DLD1 (cell line): Measurements from ENCODE around the gene ZNF365.

Experiments
- in situ Hi-C: cut with HindIII; loops from 2 replicates; pipeline ENCODE4 v1.10.0; 2017; ENCODE audit warnings: low sequenced_read_pairs

Gene ZNF365

DNA sequence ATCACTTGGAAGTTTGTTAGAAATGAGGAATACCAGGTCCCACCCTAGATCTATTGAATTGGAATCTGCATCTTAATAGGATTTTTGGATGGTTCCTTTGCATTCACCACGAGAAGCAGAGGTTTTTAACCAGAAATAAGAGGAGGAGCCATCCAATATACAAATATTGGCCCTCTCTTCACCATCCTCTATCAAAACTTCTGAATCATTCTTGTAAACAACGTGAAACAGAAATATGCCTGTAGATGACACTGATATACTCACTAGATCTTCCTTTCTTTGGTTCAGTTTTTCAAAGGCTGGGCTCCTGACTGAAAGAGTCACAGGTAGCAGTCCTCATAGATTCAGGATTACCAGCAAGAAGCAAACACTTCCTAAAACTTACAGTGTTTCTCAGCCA lies 39.5 kb downstream of the ZNF365 start:
- in situ Hi-C loops, result no loop called here

DNA sequence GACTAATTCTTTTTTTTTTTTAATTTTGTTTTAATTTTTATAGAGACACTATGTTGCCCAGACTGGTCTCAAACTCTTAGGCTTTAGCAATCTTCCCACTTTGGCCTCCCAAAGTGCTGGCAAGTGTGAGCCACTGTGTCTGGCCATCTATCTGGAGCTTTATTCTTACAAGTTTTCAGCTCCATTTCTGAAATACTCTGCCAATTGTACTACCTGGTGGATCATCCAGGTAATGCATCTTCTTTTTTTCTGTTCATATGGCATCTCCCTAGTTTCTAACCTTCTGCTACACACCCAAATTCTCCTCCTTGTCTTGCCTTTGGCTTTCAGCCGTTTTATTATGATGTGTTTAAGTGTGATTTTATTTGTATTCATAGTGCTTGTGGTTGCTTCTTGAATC lies 40.2 kb downstream of the ZNF365 start:
- in situ Hi-C loops, result no loop called here

DNA sequence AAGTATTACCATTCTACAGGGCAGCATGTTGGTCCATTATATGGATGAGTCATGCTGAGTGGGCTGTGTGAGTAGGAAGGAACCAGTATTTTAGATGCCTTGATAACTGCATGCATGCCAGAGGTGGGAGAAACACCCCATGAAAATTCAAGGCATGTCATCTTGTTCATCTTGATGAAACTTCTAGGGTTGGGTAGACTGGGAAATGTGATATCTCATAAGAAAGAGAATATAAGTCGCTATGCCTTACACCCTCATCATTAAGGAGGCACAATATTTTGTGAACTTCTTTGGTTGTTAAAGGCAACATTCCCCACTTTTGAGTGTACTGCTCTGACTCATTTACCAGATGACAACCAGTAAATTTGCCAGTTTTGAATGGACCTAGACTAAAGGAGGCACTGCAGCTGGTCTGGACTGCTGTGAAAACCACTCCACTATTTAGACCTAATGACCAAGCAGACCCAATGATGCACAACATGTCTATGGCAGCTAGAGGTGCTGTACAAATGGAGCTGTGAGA lies 48.0 kb downstream of the ZNF365 start:
- in situ Hi-C loops, result no loop called here

DNA sequence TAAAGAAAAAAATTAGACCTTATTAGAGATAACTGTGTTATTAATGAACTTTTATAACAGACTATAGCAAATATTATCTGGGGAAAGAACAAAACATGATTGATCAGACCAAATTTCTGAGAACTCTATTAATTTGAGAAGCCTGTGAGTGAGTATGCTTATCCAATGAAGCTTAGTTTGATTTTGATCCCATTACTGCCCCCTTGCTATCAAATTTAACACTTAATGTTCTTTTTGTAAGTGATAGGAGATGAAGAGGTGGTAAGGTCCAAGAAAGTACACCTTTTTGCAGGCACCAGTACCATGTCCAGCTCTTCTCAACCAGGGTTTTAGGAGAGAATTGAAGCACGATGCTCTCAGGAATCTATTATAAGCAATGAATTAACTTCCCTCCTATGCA lies 49.9 kb downstream of the ZNF365 start:
- in situ Hi-C loops, result no loop called here

DNA sequence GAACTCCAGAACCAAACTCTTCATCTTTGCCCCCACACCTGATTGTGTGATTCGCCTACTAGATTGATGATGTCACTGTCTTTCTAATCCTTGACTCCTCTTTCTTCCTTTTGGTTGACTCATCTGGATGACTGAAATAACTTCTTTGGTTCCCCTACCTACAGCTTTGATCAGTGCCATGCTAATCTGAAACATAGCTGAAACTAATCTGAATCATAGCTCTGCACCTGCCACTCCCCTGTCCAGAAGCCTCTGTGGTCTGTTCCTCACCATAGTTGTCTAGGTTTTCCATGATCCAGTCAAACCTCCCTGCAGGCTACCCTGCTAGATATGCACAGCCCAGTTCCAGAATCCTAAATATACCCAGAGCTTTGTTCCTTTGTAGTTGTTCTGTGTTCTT lies 51.9 kb downstream of the ZNF365 start:
- in situ Hi-C loops, result no loop called here

DNA sequence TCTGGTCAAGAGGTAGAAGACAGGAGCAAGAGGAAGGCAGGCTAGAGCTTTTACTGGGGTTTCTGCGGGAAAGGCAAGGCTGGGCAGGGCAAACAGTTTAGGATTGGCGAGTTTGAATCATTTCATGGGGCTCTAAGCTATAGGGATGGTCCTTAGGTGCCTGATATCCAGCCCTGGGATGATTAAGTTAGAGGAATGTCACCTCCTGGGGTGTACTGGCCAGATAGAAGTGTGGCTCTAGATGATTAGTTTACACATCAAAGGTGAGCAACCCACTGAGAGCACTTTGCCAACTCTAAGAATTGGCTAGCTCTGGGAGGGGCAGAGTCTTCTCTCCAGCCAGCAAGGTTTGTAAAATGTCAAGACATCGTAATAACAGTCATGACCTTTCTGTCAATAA lies 52.4 kb downstream of the ZNF365 start:
- in situ Hi-C loops, result no loop called here

DNA sequence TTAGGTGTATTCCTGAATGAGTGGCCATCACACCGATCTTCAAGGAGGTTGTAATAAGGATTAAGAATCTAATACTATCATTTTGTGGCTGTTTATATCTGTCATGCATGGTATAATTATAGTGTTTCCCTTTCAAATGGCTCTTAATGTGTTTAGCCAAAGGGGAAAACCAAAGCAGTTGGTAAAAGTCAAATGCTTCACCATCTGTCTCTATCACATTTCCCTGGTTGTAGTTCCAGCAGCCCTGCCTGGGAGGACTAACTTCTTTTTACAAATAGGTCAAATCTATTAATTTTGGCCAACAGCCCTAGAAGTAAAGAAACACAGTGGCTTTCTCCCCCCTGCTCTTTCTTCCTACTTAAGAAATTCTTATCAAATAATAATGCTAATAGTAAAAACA lies 56.7 kb downstream of the ZNF365 start:
- in situ Hi-C loops, result no loop called here

DNA sequence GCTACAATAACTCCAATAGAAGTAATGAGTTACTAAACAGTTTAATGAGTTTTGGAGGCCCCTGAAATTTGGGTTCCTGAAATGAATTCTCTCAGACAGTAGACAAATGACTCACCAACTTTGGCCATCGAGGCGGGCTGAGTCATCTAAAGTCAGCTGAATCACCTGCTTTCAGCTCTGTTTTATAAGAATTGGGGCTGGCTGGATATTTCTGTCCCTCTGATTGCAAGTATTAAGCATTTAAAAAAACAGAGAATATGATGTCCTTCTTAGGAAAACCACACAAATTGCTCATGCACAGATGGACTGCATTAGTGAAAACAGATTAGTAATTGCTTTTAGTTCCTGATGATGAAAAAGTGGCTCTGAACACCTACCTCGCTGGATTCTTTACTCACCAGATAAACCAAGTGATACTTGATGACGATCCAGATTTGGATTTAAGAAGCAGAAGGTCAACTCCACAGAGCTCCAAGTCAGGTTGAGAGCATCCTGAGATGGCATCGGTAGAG lies 59.1 kb downstream of the ZNF365 start:
- in situ Hi-C loops, result no loop called here

DNA sequence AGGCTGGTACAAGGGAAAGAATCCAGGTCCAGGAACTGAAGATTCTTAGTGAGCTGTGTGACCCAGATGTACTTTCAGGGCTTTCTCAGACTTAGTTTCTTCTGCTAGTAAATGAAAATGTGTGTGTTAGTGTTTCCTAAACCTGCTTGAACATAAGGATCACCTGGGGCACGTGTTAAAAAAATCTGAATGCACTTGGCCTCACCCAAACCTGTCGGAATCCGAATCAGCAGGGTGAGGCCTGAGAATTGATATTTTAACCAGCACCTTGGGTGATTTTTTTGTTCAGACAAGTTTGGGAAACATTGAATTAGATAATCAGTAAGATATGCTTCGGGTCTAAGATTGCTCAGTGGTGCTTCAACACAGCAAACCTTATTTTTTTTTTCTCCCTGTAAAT lies 59.7 kb downstream of the ZNF365 start:
- in situ Hi-C loops, result no loop called here

DNA sequence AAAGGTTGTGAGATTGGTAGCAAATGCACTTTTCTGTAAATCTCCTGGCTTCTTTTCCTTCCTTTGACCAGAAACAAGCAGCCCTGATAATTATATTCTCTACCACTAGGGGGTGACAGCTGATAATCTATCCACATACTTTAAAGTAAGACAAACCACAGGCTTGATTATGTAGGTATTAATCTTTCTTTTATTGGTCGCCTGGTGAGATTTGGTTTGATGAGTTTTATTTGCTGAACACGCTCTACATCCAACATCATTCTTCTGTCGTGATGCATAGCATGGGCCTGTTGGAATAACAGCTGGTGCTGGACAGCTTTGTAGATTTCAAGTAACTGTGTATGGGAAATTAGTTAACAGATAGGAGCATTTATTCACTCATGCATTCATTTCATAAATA lies 63.5 kb downstream of the ZNF365 start:
- in situ Hi-C loops, result no loop called here

DNA sequence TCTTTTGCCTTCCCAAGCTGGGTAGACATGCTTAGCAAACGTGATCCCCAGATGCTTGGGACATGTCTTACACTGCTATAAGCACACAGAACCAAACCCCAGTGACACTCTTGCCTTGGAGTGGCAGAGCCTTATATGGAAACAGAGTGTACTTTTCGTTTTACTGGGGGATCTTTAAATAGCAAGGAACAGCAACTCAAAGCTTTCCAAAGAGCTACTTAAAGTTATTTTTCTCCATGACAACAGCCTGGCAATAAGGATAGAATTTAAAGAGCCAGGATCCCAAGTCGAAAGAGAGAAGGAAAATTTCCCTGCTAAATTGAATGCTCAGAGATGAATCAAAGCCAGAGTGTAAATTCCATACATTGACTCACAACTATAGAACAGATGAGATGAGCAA lies 67.8 kb downstream of the ZNF365 start:
- in situ Hi-C loops, result no loop called here

DNA sequence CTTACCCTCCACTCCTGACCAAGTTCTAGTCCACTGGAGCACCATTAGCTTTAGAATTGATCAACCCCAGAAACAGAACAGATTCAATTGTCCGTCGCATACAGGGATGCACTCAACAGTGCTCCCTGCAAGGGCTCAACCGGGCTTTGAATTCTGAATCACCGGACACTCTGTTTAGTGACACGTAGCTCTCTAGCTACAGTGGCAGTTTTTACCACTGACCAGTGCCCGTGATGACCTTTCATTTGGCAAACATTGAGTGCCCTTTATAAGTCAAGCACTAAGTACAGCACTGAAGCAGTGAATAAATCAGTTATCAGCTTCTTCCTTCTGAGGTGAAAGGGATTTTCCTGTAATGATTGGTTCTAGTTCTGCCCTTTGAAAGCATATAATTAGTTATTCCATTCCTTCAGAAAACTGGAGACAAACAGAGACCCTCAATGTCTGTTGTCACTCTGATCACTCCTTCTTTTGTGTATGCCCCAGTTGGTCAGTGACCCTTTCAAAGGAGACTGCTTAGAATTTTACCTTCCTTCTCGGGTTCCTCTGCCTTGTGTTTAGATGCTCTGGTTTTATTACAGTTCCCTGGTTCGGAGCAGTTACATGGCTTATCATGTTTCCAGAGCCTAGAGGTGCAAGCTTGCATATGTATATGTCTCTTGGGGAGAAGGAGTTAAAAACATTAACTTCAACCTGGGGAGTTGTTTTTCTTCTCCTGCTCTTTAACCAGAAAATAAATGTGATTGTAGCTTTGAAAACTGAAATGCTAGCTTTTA lies 68.9 kb downstream of the ZNF365 start:
- in situ Hi-C loops, result no loop called here

DNA sequence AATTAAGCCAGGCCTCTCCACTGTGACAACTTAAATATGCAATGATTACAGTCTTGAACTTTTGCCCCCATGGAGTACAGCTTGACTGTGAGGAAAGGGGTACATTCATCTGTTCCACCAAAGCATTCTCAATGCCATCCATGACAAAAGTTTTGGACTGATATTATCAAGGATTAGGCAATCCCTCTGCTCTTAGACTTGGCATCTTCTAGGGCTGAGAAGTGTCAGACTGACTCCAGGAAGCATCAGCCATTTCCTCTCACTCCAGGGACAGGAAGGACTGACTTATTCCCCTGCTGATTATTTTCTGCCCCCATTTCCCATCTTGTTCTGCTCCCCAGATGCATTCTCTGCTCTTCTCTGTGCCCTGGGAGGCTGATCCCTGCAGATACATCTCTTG lies 69.7 kb downstream of the ZNF365 start:
- in situ Hi-C loops, result no loop called here

DNA sequence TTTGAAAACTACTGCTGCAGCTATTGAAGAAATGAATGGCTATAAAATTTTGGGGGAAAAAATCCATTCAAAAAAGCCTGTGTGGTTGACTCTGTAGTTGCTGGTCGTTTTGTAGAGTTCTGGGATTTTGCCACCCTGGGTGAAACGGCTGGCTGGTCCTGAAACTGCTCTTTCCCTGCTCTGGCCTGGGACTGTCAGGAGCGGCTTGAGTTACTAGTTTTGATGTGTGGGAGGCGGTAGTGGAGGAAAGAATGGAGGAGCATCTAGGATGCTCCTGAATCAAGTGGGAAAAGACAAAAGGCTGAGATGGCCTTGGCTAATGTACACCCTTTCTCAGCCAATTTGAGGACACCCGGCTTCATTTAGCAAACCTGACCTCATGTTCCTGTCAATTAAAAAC lies 72.5 kb downstream of the ZNF365 start:
- in situ Hi-C loops, result no loop called here

DNA sequence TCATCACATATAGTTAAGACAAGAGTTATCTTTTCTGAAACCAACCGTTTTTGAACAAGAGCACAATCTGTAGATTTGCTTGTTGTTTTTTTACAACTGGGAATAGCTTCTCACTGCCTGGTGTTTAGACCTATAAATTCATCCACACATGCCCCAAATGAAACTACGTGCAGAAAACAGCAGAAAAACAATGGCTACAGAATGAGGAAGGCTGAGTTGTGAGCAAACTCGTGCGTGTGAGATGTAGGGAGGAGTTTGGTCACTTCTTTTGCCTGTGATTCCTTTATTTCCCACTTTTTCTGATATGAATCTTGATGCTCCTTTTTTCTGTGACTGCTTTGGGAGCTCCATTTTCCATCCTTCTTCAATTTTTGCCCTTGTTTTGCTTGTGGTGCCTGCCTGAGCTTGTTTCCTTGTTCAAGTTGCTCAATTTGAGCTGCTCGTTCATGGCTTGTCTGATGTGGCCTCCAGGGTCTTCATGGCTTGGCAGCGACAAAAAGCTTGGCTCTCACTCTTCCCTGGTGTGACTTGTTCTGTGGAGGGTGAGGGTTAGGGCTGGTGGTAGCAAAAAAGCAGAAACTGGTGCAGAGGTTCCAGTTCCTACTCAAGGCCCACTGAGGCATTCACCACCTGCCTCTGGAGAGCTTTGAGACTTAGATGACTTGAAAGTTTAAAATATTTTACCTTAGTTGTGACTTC lies 76.9 kb downstream of the ZNF365 start:
- in situ Hi-C loops, result no loop called here

DNA sequence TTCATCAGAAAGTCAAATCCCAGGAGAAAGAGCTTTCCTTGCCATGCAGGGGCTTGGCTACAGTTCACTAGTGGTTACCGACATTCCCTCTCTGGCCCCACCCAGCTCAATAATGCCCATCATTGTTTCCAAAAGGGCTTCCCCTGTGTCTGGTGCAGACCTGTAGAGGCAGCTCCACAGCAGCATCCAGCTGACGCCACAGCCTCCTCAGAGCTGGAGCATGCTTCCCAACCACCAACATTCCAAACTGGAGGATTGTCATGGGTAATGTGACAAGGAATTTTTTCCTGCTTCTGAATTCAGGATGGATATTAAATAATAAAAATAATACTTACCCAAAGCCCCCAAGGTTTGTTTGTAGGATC lies 77.4 kb downstream of the ZNF365 start:
- in situ Hi-C loops, result no loop called here
